Sigmoid colon (tissue), 7 donors: Measurements from ENCODE around the gene FAM241A. TPM values are rescaled to one million over a fixed set of nuclear protein-coding genes. Genes with fewer than 3 reads are reported as not detected.
"Not testable (repeated sequence)": the region's sequence is repeated elsewhere in the genome, so short reads cannot be mapped to it uniquely, and the experiment has no call there.

Experiments
- DNase-seq: peaks from one replicate; pipeline ENCODE4 v3.0.0-alpha.2; 2019
- H3K27ac ChIP-seq, 4 donors: fragments of 200-600 bp; sonication (generic); one replicate each; pipeline ENCODE4 v1.5.1; 2016 to 2019; ENCODE audit warnings: mild to moderate bottlenecking in 1 of 4
- H3K27me3 ChIP-seq, 3 donors: fragments of 200-600 bp; sonication (generic); one replicate each; pipeline ENCODE4 v1.5.1; 2019; ENCODE audit warnings: mild to moderate bottlenecking in 1 of 3
- H3K36me3 ChIP-seq, 4 donors: fragments of 200-600 bp; sonication (generic); one replicate each; pipeline ENCODE4 v1.5.1; 2016 to 2019
- H3K4me1 ChIP-seq, 4 donors: fragments of 200-600 bp; sonication (generic); one replicate each; pipeline ENCODE4 v1.5.1; 2017 to 2019
- H3K4me3 ChIP-seq, 4 donors: fragments of 200-600 bp; sonication (generic); one replicate each; pipeline ENCODE4 v1.5.1; 2017 to 2019; ENCODE audit warnings: mild to moderate bottlenecking in 2 of 4, moderate library complexity in 1 of 4
- H3K9me3 ChIP-seq, 4 donors: fragments of 200-600 bp in 3 of 4; sonication (generic) in 3 of 4; one replicate each; pipeline versions ENCODE4 v1.5.1 to v1.6.1; 2013 to 2019
- EP300 ChIP-seq, 4 donors: sonication (generic); formaldehyde crosslinking; IDR thresholded peaks; one replicate each; pipeline ENCODE4 v1.6.1; 2017; ENCODE audit warnings: antibody characterized with exemption in 4 of 4
- POLR2A ChIP-seq, 2 donors: fragments of 450-650 bp; IDR thresholded peaks; one replicate each; pipeline ENCODE4 v1.6.1; 2016; ENCODE audit warnings: antibody characterized with exemption in 2 of 2, mild to moderate bottlenecking in 2 of 2, moderate library complexity in 2 of 2
- POLR2AphosphoS5 ChIP-seq, 4 donors: sonication (generic); formaldehyde crosslinking; IDR thresholded peaks; one replicate each; pipeline ENCODE4 v1.6.1; 2017; ENCODE audit warnings: antibody characterized with exemption in 4 of 4
- WGBS, 2 donors: extraction: QIAGEN DNeasy Blood & Tissue Kit; methylation state at CpG; one replicate each; pipeline ENCODE4 v1.1.7; 2013; 5-methylcytosine and 5-hydroxymethylcytosine counted together
- intact Hi-C: fragments of 100-400 bp; cut with DNase I; formaldehyde crosslinking; loops from one replicate; pipeline ENCODE4 v1.15.1; 2023
- polyA plus RNA-seq, 3 donors: library from polyadenylated mRNA; stranded (reverse); fragments of 200-250 nt; gene quantifications; one replicate each; pipeline ENCODE4 v1.2.3, GENCODE V29; 2013
- total RNA-seq, 4 donors: library from RNA; depleted of rRNA; stranded (reverse); fragments of >200 nt; gene quantifications; one replicate each; pipeline ENCODE4 v1.1.0, GENCODE V29; 2016
- TF ChIP-seq, protein P1 (sequence below), 4 experiments: fragments of 450-650 bp in 3 of 4; fragments of 200-600 bp in 1 of 4; IDR thresholded peaks; one replicate each; pipeline ENCODE4 v1.5.1; 2016 to 2019; ENCODE audit warnings: antibody characterized with exemption in 4 of 4, mild to moderate bottlenecking in 3 of 4, moderate library complexity in 2 of 4
- donor health status: healthy with polysubstance abuse.
- donor health status: Bipolar disorder and iron deficiency.
- donor health status: healthy.

FAM241A gene
- total and polyA plus RNA-seq, 7 donors, result 1.2 to 3.7 (median 2.8) TPM

DNA sequence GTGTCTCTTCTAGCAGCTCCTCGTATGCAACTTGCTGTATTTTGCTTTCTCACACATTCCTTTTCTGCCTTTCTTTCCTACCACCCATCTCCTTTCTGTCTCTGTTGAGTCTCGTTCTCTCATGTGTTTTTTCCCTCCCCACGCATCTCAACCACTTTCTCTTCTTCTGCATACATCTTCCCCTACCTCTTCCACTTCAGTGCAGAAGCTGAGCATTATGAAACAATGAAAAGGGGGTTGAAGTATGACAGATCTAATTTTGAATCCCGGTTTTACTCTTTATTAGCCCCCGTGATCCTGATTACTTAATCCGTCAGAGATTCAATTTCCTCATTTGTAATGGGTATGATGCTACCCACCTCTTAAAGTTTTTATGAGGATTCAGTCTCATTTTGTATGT lies 7.3 kb downstream of the FAM241A start:
- no peaks in the 10 kb centered on the region for H3K27me3 ChIP-seq
- no peak overlapping the region for H3K27ac ChIP-seq
- 69 to 83% methylated on average over 6 of the region's 6 CpGs for WGBS, 2 donors
- no peaks in the 10 kb centered on the region for H3K4me1 ChIP-seq
- H3K36me3 ChIP-seq, result no peaks in the 10 kb centered on the region
- no peak for DNase-seq
- intact Hi-C loops, result no loop called here
- TF ChIP-seq, protein P1, sequence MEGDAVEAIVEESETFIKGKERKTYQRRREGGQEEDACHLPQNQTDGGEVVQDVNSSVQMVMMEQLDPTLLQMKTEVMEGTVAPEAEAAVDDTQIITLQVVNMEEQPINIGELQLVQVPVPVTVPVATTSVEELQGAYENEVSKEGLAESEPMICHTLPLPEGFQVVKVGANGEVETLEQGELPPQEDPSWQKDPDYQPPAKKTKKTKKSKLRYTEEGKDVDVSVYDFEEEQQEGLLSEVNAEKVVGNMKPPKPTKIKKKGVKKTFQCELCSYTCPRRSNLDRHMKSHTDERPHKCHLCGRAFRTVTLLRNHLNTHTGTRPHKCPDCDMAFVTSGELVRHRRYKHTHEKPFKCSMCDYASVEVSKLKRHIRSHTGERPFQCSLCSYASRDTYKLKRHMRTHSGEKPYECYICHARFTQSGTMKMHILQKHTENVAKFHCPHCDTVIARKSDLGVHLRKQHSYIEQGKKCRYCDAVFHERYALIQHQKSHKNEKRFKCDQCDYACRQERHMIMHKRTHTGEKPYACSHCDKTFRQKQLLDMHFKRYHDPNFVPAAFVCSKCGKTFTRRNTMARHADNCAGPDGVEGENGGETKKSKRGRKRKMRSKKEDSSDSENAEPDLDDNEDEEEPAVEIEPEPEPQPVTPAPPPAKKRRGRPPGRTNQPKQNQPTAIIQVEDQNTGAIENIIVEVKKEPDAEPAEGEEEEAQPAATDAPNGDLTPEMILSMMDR (IDR thresholded peaks at IDR 0.05), result no peak
- no peak for TF ChIP-seq POLR2AphosphoS5 (IDR thresholded peaks at IDR 0.05)
- TF ChIP-seq POLR2A (IDR thresholded peaks at IDR 0.05), result no peak
- TF ChIP-seq EP300 (IDR thresholded peaks at IDR 0.05), result no peak
- no peaks in the 10 kb centered on the region for H3K9me3 ChIP-seq
- H3K4me3 ChIP-seq, result no peak overlapping the region

DNA sequence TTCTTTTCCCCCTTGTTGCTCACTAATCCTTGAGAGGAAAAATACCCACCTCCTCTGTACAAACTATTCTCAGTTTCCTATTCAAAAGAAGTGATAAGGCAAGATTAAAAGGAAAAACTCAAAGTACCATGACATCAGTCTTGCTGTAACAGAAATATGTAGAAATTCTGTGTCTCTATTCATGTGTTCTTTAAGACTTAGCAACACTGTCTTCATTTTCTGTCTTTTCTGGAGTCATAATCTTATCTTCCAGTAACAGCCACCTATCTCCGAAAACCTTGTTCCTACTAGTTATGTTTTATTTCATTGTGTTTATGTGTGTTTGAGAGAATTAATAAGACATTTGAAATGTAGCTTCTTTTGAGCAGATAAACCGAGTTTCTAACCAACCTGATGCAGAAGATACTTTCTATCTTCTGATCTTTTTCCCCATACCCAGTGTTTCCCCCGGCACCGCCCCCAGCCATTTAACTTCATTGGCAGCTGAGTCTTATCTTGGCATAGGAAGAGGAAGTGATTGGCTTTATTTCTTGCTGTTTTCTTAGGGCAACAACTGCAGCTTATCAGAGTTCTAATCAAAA lies 8.0 kb downstream of the FAM241A start:
- intact Hi-C loops, result no loop called here
- Histone ChIP-seq H3K27me3 (no peaks in the 10 kb centered on the region), H3K36me3 (no peaks in the 10 kb centered on the region), H3K4me3 (no peak overlapping the region), H3K27ac (no peak overlapping the region), H3K9me3 (no peaks in the 10 kb centered on the region), H3K4me1 (no peaks in the 10 kb centered on the region)
- no peak for TF ChIP-seq EP300 (IDR thresholded peaks at IDR 0.05)
- TF ChIP-seq POLR2AphosphoS5 (IDR thresholded peaks at IDR 0.05), result no peak
- TF ChIP-seq POLR2A (IDR thresholded peaks at IDR 0.05), result no peak
- TF ChIP-seq, protein P1 (IDR thresholded peaks at IDR 0.05), result no peak
- no peak for DNase-seq
- WGBS, 2 donors, result 45 to 54% methylated on average over 4 of the region's 4 CpGs

DNA sequence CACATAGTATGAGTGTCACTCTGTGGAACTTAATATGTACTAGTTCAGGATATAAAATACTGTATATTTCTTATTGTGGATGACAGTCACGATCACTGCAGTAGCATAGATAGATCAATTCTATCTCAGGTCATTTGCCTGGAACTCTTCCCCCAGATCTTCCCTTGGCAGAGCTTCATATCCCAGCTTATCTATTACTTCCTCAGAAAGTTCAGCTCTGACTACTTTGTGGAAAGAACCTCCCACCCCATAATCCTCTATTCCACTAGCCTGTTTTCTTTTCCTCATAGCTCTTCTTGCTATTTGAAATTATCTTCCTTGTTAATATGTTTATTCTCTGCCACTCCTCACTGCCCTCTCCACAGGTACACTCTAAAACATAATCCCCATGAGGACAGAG lies 10.9 kb downstream of the FAM241A start:
- H3K27ac ChIP-seq, result no peak overlapping the region
- no peaks in the 10 kb centered on the region for H3K4me1 ChIP-seq
- no peak for DNase-seq
- intact Hi-C loops, result no loop called here
- TF ChIP-seq POLR2A (IDR thresholded peaks at IDR 0.05) (no peak), POLR2AphosphoS5 (IDR thresholded peaks at IDR 0.05) (no peak), EP300 (IDR thresholded peaks at IDR 0.05) (no peak)
- TF ChIP-seq, protein P1 (IDR thresholded peaks at IDR 0.05), result no peak
- H3K36me3 ChIP-seq, result no peaks in the 10 kb centered on the region
- H3K27me3 ChIP-seq, result no peaks in the 10 kb centered on the region
- WGBS, 2 donors, result 79 to 89% methylated on average over 1 of the region's 1 CpG
- no peak overlapping the region for H3K4me3 ChIP-seq
- H3K9me3 ChIP-seq, result no peaks in the 10 kb centered on the region

DNA sequence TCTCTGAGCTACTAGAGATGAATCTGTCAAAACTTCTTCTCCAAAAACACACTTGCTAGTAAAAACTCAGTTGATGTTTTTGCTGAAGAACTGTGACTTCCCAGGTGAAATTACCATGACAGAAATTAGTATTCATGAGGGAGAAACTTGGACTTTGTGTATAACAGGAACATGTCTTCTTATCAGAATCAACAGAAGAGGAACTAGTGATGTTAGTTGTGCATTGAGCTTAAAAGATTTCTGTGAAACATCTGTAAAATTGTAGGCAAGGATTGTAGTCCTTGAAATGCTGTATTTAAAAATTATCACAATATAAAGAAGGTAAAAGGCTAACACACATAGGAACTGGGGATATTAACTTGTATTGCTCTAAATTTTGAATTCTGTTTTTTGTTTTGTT lies 11.3 kb downstream of the FAM241A start:
- H3K36me3 ChIP-seq, result no peaks in the 10 kb centered on the region
- no peak overlapping the region for H3K27ac ChIP-seq
- H3K27me3 ChIP-seq, result no peaks in the 10 kb centered on the region
- no peak for DNase-seq
- TF ChIP-seq POLR2A (IDR thresholded peaks at IDR 0.05), result no peak
- TF ChIP-seq POLR2AphosphoS5 (IDR thresholded peaks at IDR 0.05), result no peak
- TF ChIP-seq, protein P1 (IDR thresholded peaks at IDR 0.05), result no peak
- no peak for TF ChIP-seq EP300 (IDR thresholded peaks at IDR 0.05)
- intact Hi-C loops, result no loop called here
- no peak overlapping the region for H3K4me3 ChIP-seq
- H3K9me3 ChIP-seq, result no peaks in the 10 kb centered on the region
- no peaks in the 10 kb centered on the region for H3K4me1 ChIP-seq

DNA sequence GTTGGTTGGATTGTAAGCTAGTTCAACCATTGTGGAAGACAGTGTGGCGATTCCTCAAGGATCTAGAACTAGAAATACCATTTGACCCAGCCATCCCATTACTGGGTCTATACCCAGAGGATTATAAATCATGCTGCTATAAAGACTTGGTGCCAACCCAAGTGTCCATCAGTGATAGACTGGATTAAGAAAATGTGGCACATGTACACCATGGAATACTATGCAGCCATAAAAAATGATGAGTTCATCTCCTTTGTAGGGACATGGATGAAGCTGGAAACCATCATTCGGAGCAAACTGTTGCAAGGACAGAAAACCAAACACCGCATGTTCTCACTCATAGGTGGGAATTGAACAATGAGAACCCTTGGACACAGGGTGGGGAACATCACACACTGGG lies 18.5 kb downstream of the FAM241A start:
- H3K27me3 ChIP-seq, H3K27ac ChIP-seq, H3K9me3 ChIP-seq, H3K4me1 ChIP-seq, DNase-seq, intact Hi-C loops, H3K4me3 ChIP-seq, H3K36me3 ChIP-seq: not testable (repeated sequence)
- 96 to 98% methylated on average over 3 of the region's 3 CpGs for WGBS, 2 donors
